AG04450 (cell line): ENCODE measurements around the gene PPP1R9B. TPM values are rescaled to one million over a fixed set of nuclear protein-coding genes. Genes with fewer than 3 reads are reported as not detected.

Source experiments
- CTCF ChIA-PET: fragments of 300-600, 350-600 bp; formaldehyde crosslinking; extraction: SDS; loops from one replicate; lab custom pipeline; 2022; ENCODE audit warnings: antibody characterized with exemption, inconsistent platforms; lab: Charles Lee
- POLR2A ChIA-PET: fragments of 350-600 bp; formaldehyde crosslinking; extraction: SDS; loops from one replicate; lab custom pipeline; 2021; ENCODE audit warnings: antibody characterized with exemption, inconsistent platforms; lab: Yijun Ruan, JAX
- DNase-seq: peaks from one replicate; pipeline ENCODE4 v3.0.0-alpha.2; 2011; ENCODE audit warnings: low read depth, low spot score
- H3K27ac ChIP-seq: one replicate; pipeline ENCODE4 v1.5.1; 2012; ENCODE audit warnings: low read depth, low read length, control low read depth
- H3K27me3 ChIP-seq: one replicate; pipeline ENCODE4 v1.6.0; 2012; ENCODE audit warnings: low read length; ENCODE audit not compliant: control insufficient read depth, insufficient read depth
- H3K4me3 ChIP-seq: 2 replicates; pipeline ENCODE4 v1.5.1; 2011; ENCODE audit warnings: mild to moderate bottlenecking, low read depth, low read length, control low read depth
- H3K9me3 ChIP-seq: 2 replicates; pipeline ENCODE4 v1.5.1; 2012; ENCODE audit warnings: low read length; ENCODE audit not compliant: control insufficient read depth, insufficient read depth
- CTCF ChIP-seq: IDR thresholded peaks from 2 replicates; pipeline ENCODE4 v1.5.1; 2011; ENCODE audit warnings: low read depth, low read length, control low read depth, inconsistent platforms
- polyA plus RNA-seq: library from polyadenylated mRNA; depleted of rRNA; stranded (reverse); fragments of >200 nt; gene quantifications from 2 replicates; pipeline ENCODE4 v1.2.3, GENCODE V29; 2011

Gene PPP1R9B
- polyA plus RNA-seq, 1 experiment = 18.2 TPM

GRCh38 chr17:50129728-50130558 lies 20.5 kb downstream of the PPP1R9B start, which contains the start of gene SAMD14:
Gene SAMD14, minus strand, starts transcription at chr17:50130160. Its CDS starts 5,201 bp downstream, at chr17:50124959.
- no peak for TF ChIP-seq CTCF
- CTCF ChIA-PET = interaction anchor here (1.0 kb wide), 1 partner anchor 9 kb away, joined by 5 read pairs; no protein-coding TSS in a partner anchor

GRCh38 chr17:50129353-50129727 lies 21.1 kb downstream of the PPP1R9B start:
- Histone ChIP-seq H3K4me3 (peak overlapping the region; percentile 67), H3K27me3 (no peaks in the 10 kb centered on the region), H3K27ac (no peak overlapping the region), H3K9me3 (no peaks in the 10 kb centered on the region; the same call in 1 of the 2 replicates)
- POLR2A ChIA-PET = interaction anchor here (0.6 kb wide), 2 partner anchors 28 to 168 kb away, joined by 3 to 7 read pairs; no protein-coding TSS in a partner anchor
- TF ChIP-seq CTCF = no peak
- CTCF ChIA-PET = interaction anchor here (0.6 kb wide), 2 partner anchors 13 to 236 kb away, joined by 3 read pairs; no protein-coding TSS in a partner anchor
- no peak for DNase-seq

More at GRCh38 chr17:50129728-50130558, 20.5 kb downstream of the PPP1R9B start, which contains the start of gene SAMD14:
- H3K9me3 ChIP-seq = no peaks in the 10 kb centered on the region; the same call in 1 of the 2 replicates
- peak within 1 kb of the TSS; percentile 52 for H3K27ac ChIP-seq
- POLR2A ChIA-PET = interaction anchor here (0.6 to 0.8 kb wide), 5 partner anchors 18 to 422 kb away, joined by 3 to 10 read pairs (median 4); no protein-coding TSS in a partner anchor
- H3K4me3 ChIP-seq = peak within 1 kb of the TSS; percentile 67
- no peak for DNase-seq
- H3K27me3 ChIP-seq = no peaks in the 10 kb centered on the region

- H3K4me3 ChIP-seq = peak overlapping the region; percentile 67
- no peak for DNase-seq
- no peaks in the 10 kb centered on the region for H3K27me3 ChIP-seq
- no peak for TF ChIP-seq CTCF
- H3K27ac ChIP-seq = peak overlapping the region; percentile 52
- CTCF ChIA-PET = interaction anchor here (0.6 kb wide), 2 partner anchors 12 to 237 kb away, joined by 3 read pairs; no protein-coding TSS in a partner anchor
- no peaks in the 10 kb centered on the region; the same call in 1 of the 2 replicates for H3K9me3 ChIP-seq
- POLR2A ChIA-PET = no interaction called here
Observed at GRCh38 chr17:50128441-50129352, 21.8 kb downstream of the PPP1R9B start.

- ChIA-PET POLR2A (no interaction called here), CTCF (interaction anchor here (0.5 kb wide), 1 partner anchor 269 kb away, joined by 3 read pairs; no protein-coding TSS in a partner anchor)
- TF ChIP-seq CTCF = no peak
- Histone ChIP-seq H3K9me3 (no peaks in the 10 kb centered on the region; the same call in 1 of the 2 replicates), H3K27me3 (no peaks in the 10 kb centered on the region), H3K4me3 (no peak overlapping the region), H3K27ac (no peak overlapping the region)
- DNase-seq = no peak
Observed at GRCh38 chr17:50127697-50128361, 22.6 kb downstream of the PPP1R9B start.
